Measurements from ENCODE around the gene MTCL3.
A peak's percentile ranks its signal among the peaks of the same experiment; 100 is the strongest.

Gene MTCL3

GRCh38 chr6:127515794-127516661, 3.1 kb downstream of the MTCL3 start:
- Histone ChIP-seq H3K9ac (ENCODE audit: low read depth in 2 of 2, low read length in 2 of 2) (no peak overlapping the region), H3K36me3 (no peaks in the 10 kb centered on the region), H3K9me3 (no peaks in the 10 kb centered on the region), H3K4me1 (peaks cover 14% of the 10 kb centered on the region), H3K27ac (no peak overlapping the region), H3K27me3 (peaks cover 38% of the 10 kb centered on the region), H3K4me3 (peak overlapping the region; percentile 56)
- no peak for TF ChIP-seq CTCF (IDR thresholded peaks at IDR 0.05)
- DNase-seq: peak; percentile 31
- intact Hi-C loops (cut with DNase I): no loop called here

DNA sequence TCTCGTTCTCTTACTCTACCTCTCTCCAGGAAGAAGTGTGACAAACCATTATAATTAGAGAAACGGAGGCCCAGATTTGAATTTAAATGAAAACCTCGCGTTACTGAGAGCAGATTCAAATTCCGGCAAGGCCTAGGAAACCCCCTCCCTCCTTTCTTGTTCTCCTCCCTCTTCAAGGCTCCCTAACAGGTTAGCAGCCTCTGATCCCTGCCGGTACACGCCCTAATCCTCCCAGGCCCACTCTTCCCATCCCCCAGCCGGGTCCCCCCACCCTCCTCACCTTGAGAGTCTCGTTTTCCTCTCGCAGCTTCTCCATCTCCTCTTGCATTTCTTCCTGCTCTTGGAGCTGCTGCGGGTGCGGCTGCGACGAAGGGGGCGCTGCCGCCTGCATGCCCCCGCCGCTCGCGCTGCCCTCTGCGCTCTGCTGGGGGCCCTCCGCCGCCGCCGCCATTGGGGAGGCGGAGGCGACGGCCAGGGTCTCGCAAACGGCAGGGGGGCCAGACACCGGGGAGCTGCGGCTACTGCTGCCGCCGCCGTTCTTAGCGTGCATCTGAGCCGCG, 3.8 kb downstream of the MTCL3 start:
- peak overlapping the region in 1 of 2 donors; percentile 29 for H3K9ac ChIP-seq (ENCODE audit: low read depth in 2 of 2, low read length in 2 of 2)
- no peaks in the 10 kb centered on the region for H3K9me3 ChIP-seq
- H3K27ac ChIP-seq: no peak overlapping the region
- no peaks in the 10 kb centered on the region for H3K36me3 ChIP-seq
- intact Hi-C loops (cut with DNase I): no loop called here
- H3K4me1 ChIP-seq: peaks cover 14% of the 10 kb centered on the region
- peak overlapping the region; percentile 56 for H3K4me3 ChIP-seq
- no peak for DNase-seq
- H3K27me3 ChIP-seq: peaks cover 38% of the 10 kb centered on the region
- no peak for TF ChIP-seq CTCF (IDR thresholded peaks at IDR 0.05)

GRCh38 chr6:127514773-127515227, 4.3 kb downstream of the MTCL3 start:
- Histone ChIP-seq H3K9me3 (no peaks in the 10 kb centered on the region), H3K36me3 (no peaks in the 10 kb centered on the region), H3K27ac (no peak overlapping the region), H3K4me3 (peak overlapping the region; percentile 56), H3K4me1 (peaks cover 14% of the 10 kb centered on the region), H3K27me3 (peaks cover 38% of the 10 kb centered on the region), H3K9ac (ENCODE audit: low read depth in 2 of 2, low read length in 2 of 2) (peak overlapping the region in 1 of 2 donors; percentile 29)
- intact Hi-C loops (cut with DNase I): no loop called here
- DNase-seq: peak; percentile 23
- TF ChIP-seq CTCF (IDR thresholded peaks at IDR 0.05): no peak

GRCh38 chr6:127514179-127514772, 4.9 kb downstream of the MTCL3 start:
- H3K9ac ChIP-seq (ENCODE audit: low read depth in 2 of 2, low read length in 2 of 2): no peak overlapping the region
- H3K9me3 ChIP-seq: no peaks in the 10 kb centered on the region
- H3K27me3 ChIP-seq: peaks cover 38% of the 10 kb centered on the region
- no peak overlapping the region for H3K27ac ChIP-seq
- no peak for DNase-seq
- intact Hi-C loops (cut with DNase I): no loop called here
- H3K4me1 ChIP-seq: peaks cover 14% of the 10 kb centered on the region
- H3K4me3 ChIP-seq: peak overlapping the region; percentile 56
- no peaks in the 10 kb centered on the region for H3K36me3 ChIP-seq
- no peak for TF ChIP-seq CTCF (IDR thresholded peaks at IDR 0.05)

- H3K4me3 ChIP-seq: no peak overlapping the region
- no peak for TF ChIP-seq CTCF (IDR thresholded peaks at IDR 0.05)
- no peak for DNase-seq
- no peak overlapping the region for H3K27ac ChIP-seq
- intact Hi-C loops (cut with DNase I): no loop called here
- peaks cover 30% of the 10 kb centered on the region for H3K27me3 ChIP-seq
- H3K9ac ChIP-seq (ENCODE audit: low read depth in 2 of 2, low read length in 2 of 2): no peak overlapping the region
- H3K9me3 ChIP-seq: no peaks in the 10 kb centered on the region
- H3K36me3 ChIP-seq: no peaks in the 10 kb centered on the region
- peaks cover 14% of the 10 kb centered on the region for H3K4me1 ChIP-seq
Observed at GRCh38 chr6:127513425-127513824, 5.7 kb downstream of the MTCL3 start.

Measured in colonic mucosa (tissue), 4 donors.